NCI-H69 (cell line): ENCODE data around the gene ZFC3H1.
"Not testable (repeated sequence)": the region's sequence is repeated elsewhere in the genome, so short reads cannot be mapped to it uniquely, and the experiment has no call there.

Source experiments
- DNase-seq: peaks from one replicate; lab custom pipeline; 2025; lab: John Stamatoyannopoulos, UW

The ZFC3H1 gene

GRCh38 chr12:71663561-71664410, at the start of gene ZFC3H1, which contains the start of gene THAP2:
TSS of gene ZFC3H1 (minus strand) at chr12:71663848. CDS start at chr12:71663610, 238 bp downstream.
TSS of gene THAP2 (plus strand) at chr12:71664301. CDS start at chr12:71664510, 209 bp downstream.
- peak; percentile 97 for DNase-seq

- no peak for DNase-seq
Observed at GRCh38 chr12:71710276-71711125, 46.9 kb upstream of the ZFC3H1 start.

- no peak for DNase-seq
Observed at GRCh38 chr12:71708658-71709057, 45.0 kb upstream of the ZFC3H1 start.

- DNase-seq: no peak
Observed at GRCh38 chr12:71704920-71705319, 41.3 kb upstream of the ZFC3H1 start.

GRCh38 chr12:71703206-71703605, 39.6 kb upstream of the ZFC3H1 start:
- DNase-seq: no peak

- DNase-seq: no peak
Observed at GRCh38 chr12:71702590-71702989, 38.9 kb upstream of the ZFC3H1 start.

- not testable (repeated sequence) for DNase-seq
Observed at GRCh38 chr12:71702181-71702580, 38.5 kb upstream of the ZFC3H1 start.

GRCh38 chr12:71695782-71696181, 32.1 kb upstream of the ZFC3H1 start:
- DNase-seq: no peak

- no peak for DNase-seq
Observed at GRCh38 chr12:71694099-71694820, 30.6 kb upstream of the ZFC3H1 start.

GRCh38 chr12:71693651-71694050, 30.0 kb upstream of the ZFC3H1 start:
- not testable (repeated sequence) for DNase-seq

GRCh38 chr12:71693126-71693525, 29.5 kb upstream of the ZFC3H1 start:
- no peak for DNase-seq

GRCh38 chr12:71691504-71692129, 28.0 kb upstream of the ZFC3H1 start:
- DNase-seq: peak; percentile 60

- no peak for DNase-seq
Observed at GRCh38 chr12:71688961-71689570, 25.4 kb upstream of the ZFC3H1 start.

- not testable (repeated sequence) for DNase-seq
Observed at GRCh38 chr12:71687172-71687571, 23.5 kb upstream of the ZFC3H1 start.

- DNase-seq: no peak
Observed at GRCh38 chr12:71686658-71687025, 23.0 kb upstream of the ZFC3H1 start.

GRCh38 chr12:71685914-71686657, 22.4 kb upstream of the ZFC3H1 start, which contains the start of gene TMEM19:
TSS of gene TMEM19 (plus strand) at chr12:71686082. CDS start at chr12:71686681, 599 bp downstream.
- peak; percentile 90 for DNase-seq

- DNase-seq: peak; percentile 23
Observed at GRCh38 chr12:71685312-71685906, 21.8 kb upstream of the ZFC3H1 start.

- peak; percentile 58 for DNase-seq
Observed at GRCh38 chr12:71684081-71684480, 20.4 kb upstream of the ZFC3H1 start.

- no peak for DNase-seq
Observed at GRCh38 chr12:71683633-71684032, 20.0 kb upstream of the ZFC3H1 start.

GRCh38 chr12:71682466-71682865, 18.8 kb upstream of the ZFC3H1 start:
- no peak for DNase-seq
